ENCODE measurements around the gene LAMC1.

The LAMC1 gene

GRCh38 chr1:183023146-183023600 lies at the start of gene LAMC1:
Gene LAMC1, plus strand, starts transcription at chr1:183023420. Its CDS starts 297 bp downstream, at chr1:183023717.
- peak within 1 kb of the TSS; percentile 81 for H3K4me3 ChIP-seq (ENCODE audit: control insufficient read depth, low read depth, low read length)
- DNase-seq (ENCODE audit: low read depth): peak; percentile 78
- TF ChIP-seq, protein P1, sequence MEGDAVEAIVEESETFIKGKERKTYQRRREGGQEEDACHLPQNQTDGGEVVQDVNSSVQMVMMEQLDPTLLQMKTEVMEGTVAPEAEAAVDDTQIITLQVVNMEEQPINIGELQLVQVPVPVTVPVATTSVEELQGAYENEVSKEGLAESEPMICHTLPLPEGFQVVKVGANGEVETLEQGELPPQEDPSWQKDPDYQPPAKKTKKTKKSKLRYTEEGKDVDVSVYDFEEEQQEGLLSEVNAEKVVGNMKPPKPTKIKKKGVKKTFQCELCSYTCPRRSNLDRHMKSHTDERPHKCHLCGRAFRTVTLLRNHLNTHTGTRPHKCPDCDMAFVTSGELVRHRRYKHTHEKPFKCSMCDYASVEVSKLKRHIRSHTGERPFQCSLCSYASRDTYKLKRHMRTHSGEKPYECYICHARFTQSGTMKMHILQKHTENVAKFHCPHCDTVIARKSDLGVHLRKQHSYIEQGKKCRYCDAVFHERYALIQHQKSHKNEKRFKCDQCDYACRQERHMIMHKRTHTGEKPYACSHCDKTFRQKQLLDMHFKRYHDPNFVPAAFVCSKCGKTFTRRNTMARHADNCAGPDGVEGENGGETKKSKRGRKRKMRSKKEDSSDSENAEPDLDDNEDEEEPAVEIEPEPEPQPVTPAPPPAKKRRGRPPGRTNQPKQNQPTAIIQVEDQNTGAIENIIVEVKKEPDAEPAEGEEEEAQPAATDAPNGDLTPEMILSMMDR (conservative IDR thresholded peaks at IDR 0.05; ENCODE audit: control insufficient read depth, insufficient read depth, low read depth, low read length): no peak

GRCh38 chr1:182974506-182975191 lies 48.6 kb upstream of the LAMC1 start:
- TF ChIP-seq, protein P1 (conservative IDR thresholded peaks at IDR 0.05; ENCODE audit: control insufficient read depth, insufficient read depth, low read depth, low read length): no peak
- DNase-seq (ENCODE audit: low read depth): no peak
- H3K4me3 ChIP-seq (ENCODE audit: control insufficient read depth, low read depth, low read length): no peak overlapping the region

DNA sequence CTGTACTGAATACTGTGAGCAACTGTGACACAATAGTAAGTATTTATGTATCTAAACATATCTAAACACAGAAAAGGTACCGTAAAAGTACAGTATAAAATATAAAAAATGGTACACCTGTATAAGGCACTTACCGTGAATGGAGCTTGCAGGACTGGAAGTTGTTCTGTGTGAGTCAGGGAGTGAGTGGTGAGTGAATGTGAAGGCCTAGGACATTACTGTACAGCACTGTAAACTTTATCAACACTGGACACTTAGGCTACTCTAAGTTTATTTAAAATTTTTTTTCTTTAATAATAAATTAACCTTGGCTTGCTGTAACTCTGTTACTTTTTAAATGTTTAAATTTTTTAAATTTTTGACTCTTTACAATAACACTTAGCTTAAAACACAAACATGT lies 45.7 kb upstream of the LAMC1 start:
- H3K4me3 ChIP-seq (ENCODE audit: control insufficient read depth, low read depth, low read length): no peak overlapping the region
- DNase-seq (ENCODE audit: low read depth): no peak
- TF ChIP-seq, protein P1 (conservative IDR thresholded peaks at IDR 0.05; ENCODE audit: control insufficient read depth, insufficient read depth, low read depth, low read length): no peak

- TF ChIP-seq, protein P1 (conservative IDR thresholded peaks at IDR 0.05; ENCODE audit: control insufficient read depth, insufficient read depth, low read depth, low read length): no peak
- no peak for DNase-seq (ENCODE audit: low read depth)
Measured at GRCh38 chr1:182978151-182978853, 44.9 kb upstream of the LAMC1 start.

GRCh38 chr1:182984138-182984537 lies 39.1 kb upstream of the LAMC1 start:
- DNase-seq (ENCODE audit: low read depth): no peak
- TF ChIP-seq, protein P1 (conservative IDR thresholded peaks at IDR 0.05; ENCODE audit: control insufficient read depth, insufficient read depth, low read depth, low read length): no peak

More at GRCh38 chr1:182978151-182978853, 44.9 kb upstream of the LAMC1 start:
- H3K4me3 ChIP-seq (ENCODE audit: control insufficient read depth, low read depth, low read length): no peak overlapping the region

DNA sequence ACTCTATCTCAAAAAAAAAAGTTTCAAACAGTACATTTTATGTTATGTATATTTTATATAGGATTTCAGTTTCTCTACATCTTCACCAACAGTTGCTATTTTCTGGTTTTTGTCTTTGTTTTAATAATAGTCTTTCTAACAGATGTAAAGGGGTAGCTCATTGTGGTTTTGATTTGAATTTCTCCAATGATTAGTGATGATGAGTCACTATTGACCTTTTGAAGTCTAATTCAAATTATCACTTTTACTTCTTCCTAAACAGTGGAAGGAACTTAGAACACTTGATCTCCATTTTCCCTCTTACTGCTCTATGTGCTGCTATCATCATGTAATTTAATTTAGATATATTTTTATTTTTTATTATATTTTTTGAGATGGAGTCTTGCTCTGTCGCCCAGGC lies 38.6 kb upstream of the LAMC1 start:
- TF ChIP-seq, protein P1 (conservative IDR thresholded peaks at IDR 0.05; ENCODE audit: control insufficient read depth, insufficient read depth, low read depth, low read length): no peak
- peak; percentile 48 for DNase-seq (ENCODE audit: low read depth)
- no peak overlapping the region for H3K4me3 ChIP-seq (ENCODE audit: control insufficient read depth, low read depth, low read length)

More at GRCh38 chr1:182984138-182984537, 39.1 kb upstream of the LAMC1 start:
- no peak overlapping the region for H3K4me3 ChIP-seq (ENCODE audit: control insufficient read depth, low read depth, low read length)

Measured in fibroblast of mammary gland (primary cell).